ENCODE results near the gene LAMA4.

- TF ChIP-seq POLR2AphosphoS5 (IDR thresholded peaks at IDR 0.05; ENCODE audit: low read depth, low read length) (no peak), POLR2A (IDR thresholded peaks at IDR 0.05; ENCODE audit: low read depth, low read length) (no peak), TAF1 (IDR thresholded peaks at IDR 0.05; ENCODE audit: low read depth, low read length) (no peak), SPI1 (IDR thresholded peaks at IDR 0.05; ENCODE audit: low read depth, low read length) (no peak)
Measured at GRCh38 chr6:112232845-112233256, 21.5 kb downstream of the LAMA4 start.
